ENCODE results near the gene UNC50.
"Not testable (repeated sequence)": the region's sequence is repeated elsewhere in the genome, so short reads cannot be mapped to it uniquely, and the experiment has no call there.

Gene UNC50

DNA sequence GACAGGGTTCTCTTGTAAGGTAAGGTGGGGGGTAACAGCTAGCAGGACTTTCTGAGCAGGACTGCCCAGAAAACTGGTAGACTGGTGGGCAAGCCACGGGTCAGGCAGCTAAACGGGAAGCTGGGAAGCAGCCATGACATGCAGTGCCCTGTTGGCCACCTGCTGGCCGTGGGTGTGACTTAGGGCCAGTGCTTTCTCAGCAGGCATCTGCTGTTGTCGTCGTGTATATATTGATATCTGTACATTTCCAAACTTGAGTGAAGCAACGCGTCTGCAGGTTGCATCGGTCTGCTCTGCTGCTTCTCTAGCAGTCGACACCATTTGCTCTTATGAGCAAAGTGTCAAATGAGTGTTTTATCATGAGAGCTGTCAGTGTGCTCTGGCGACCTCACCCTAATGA, 31.1 kb upstream of the UNC50 start:
- DNase-seq = no peak

DNA sequence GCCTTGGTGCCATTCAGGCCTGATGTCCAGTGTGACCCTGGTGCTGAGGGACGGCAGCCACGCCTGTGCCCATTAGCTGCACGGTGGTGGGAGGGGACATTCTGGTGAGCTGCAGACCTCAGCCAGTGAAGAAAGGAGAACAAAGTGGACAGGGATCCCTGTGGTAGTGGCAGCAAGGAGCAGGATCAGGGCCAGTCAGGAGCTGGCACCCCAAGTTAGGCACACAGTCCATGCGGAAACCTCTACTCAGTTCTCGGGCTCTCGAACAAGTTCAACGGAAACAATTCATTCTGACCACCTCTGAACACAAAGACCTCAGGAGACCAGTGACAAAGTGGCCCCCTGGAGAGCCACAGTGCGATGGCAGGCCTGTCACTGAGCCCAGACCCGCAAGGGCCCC, 30.2 kb upstream of the UNC50 start:
- DNase-seq = no peak

DNA sequence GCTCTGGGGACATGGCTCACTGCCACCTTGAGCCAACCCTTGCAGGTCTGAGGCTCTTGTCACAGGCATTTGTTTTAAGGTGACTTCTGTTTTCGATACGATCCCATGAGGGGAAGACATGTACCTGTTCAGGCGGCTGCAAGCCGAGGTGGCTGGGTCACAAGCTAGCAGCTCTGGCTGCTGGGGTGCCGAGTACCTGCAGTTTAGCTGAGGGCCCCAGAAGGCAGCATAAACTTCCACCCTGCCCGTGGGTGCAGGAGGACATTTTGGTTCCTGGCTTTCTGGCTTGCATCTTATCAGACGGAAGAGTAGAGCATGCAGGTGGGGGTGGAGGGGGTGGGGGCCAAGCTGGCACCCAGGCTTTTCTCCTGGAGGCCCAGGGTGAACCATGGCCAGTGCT, 28.5 kb upstream of the UNC50 start:
- DNase-seq = no peak

DNA sequence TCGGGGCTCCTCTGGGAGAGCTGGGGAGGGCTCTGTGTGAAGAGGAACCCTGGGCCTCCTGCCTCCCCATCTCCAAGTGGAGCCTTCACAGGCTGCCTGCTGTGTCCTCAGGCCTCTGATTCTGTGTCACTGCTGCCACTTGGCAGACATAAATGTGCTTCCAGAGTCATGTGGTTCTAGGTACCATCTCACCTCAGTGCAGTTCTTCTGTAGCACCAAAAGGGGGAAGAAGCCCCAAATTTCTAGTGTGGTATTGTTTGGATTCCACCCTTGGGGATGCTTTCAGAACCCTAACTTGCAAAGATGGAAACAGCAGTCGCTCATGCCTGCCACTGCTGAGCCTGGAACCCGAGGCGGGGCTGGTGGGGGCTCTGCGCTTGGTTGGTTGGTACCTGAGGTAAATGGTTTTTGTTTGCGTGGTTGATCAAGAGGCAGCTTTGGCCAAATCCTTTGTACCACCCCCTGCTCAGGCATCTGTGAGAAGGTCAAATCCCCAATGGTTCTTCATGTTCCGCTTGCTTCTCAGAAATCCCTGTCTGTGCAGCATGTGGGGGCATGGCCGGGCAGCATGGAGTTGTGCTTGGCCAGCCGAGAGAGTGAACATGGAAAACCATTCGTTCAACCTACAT, 27.6 kb upstream of the UNC50 start:
- no peak for DNase-seq

DNA sequence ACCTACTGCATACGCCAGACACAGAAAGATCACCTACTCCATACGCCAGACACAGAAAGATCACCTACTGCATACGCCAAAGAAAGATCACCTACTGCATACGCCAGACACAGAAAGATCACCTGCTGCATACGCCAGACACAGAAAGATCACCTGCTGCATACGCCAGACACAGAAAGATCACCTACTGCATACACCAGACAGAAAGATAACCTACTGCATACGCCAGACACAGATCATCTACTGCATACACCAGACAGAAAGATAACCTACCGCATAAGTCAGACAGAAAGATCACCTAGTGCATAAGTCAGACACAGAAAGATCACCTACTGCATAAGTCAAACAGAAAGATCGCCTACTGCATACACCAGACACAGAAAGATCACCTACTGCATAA, 25.9 kb upstream of the UNC50 start:
- DNase-seq = no peak

DNA sequence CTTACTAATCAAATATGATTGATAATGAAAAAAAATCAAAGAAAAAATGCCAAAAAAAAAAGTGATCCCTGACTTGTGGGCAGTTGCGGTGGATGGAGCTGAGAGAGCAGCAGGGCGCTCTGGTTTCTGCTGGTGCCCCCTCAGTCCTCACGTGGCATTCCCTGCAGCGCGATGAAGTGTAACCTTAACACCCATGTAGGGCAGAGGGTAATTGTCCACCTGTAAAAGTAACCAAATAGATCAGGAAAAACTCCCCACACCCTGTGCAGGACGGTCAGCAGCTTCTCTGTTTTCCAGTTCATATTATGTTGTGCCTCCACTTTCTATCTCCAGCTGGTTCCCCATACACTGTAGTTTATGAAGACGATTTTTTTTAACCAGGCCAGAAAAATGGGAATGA, 25.1 kb upstream of the UNC50 start:
- no peak for DNase-seq

DNA sequence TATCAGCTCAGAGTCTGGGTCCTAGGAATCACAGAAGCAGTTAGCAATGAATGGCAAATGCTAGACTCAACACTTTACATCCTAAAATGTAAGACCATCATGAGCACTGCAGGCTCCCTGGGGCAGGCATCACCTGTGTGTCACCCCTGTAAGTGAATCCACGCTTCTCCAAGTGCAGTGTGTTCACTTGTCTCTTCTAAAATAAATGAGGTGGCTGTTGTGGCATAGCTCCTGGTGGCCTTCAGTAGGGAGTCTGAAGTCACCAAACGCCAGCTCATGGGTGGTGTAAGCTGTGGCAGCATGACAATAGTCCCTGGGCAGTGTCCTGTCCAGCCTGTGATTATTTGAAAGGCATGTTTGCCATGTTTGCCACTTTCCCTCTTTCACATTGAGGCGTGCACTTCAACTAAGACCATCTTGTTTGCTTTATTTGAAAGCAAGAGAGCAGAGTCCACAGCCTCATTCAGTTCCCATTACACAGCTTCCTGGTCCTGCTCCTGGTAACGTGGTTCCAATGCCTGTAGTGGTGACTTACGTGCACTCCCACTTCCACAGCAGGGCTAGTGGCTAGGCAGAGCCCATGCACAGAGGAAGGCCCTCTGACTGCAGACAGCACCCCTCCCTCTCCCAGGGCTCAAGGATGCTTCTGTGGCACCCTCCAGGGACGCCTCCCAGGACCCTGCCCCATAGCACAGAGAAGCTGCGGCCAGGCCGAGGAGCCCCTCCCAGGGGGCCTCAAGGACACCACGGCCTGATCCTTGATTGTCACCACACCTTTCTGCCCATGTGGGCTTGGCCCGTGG, 24.4 kb upstream of the UNC50 start:
- DNase-seq = no peak

DNA sequence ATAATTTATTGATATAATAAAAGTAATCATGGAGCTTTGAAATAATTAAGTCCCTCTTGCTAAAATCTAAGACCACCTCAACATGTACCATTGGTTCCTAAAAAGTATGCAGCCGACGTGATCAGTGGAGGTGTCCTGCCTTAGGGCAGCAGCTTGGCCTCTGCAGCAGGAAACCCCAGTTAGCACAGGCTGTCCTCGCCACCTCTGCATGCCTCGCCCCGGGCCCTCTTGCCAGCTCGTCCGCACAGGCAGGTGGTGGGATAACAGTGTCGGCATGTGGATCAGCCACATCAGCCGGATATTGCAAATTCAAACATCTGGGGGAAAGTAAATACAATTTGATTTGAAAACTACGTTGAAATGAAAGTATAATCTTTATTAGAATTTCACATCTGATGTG, 23.0 kb upstream of the UNC50 start:
- no peak for DNase-seq

DNA sequence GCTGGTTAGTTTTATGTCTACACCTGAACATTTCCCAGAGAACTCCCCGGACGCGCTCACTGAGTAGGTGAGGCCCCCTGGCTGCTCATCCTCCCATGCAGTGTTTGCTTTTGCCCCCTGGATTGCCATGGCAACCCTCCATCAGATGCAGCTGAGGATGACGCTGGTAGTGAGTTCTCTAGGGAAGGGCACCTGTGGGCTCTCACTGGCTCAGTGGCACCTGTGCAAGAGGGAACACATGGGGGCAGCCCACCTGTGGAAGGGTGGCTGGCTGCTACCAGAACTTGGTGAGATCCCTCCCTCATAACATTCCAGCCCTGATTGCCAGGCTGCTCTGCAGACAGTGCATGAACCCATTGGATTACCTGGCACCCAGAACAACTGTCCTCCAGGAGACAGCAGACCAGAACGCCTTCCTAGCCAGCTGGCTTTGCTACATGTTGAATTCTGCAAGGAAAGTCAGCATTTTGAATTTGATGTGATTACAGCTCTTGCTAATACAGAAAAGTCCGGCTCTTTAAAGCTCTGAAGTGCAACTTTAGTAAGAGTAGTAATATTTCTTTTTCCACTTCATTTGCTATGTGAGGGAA, 21.7 kb upstream of the UNC50 start:
- no peak for DNase-seq

DNA sequence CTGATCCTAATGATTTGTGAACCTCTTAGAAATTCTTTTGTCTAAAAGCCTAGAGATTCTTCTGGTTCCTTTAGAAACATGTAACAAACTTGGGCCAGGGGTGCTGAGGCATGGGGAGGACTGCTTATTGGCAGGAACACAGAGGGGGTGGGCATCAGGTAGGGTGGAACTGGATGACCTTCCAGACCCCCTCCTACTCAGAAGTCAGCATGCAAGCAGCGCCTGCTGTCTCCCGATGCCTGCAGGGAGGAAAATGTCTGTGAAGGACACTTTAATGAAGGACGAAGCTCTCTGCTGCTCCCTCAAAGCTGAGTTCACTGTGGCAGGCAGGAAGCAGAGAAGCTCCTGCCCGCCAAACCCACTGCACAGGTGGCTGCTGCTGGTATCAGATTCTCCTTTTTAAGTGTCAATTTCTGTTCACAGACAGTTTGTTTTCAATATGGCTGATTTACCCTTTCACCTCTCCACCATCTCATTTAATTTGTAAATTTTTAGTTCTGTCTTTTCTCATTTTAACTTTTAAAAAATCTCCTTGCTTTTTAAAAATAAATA, 19.4 kb upstream of the UNC50 start:
- no peak for DNase-seq

DNA sequence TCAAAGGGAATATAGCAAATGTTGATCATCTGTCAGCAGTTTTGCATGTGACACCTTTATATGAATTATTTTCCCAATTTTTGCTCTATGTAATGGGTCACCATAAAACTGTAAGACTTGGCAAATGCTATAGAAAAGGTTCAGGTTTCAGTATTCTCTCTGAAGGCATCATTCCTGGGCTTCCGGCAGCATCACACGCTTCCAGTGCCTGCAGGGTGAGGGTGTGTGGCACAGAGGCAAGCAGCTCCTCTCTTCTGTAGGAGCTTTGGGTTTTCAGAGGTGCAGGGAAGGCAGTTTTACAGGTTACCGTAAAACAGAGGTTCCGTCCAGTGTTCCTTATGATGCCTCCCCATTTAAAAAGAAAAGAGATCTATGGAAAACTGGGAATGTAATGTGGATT, 18.9 kb upstream of the UNC50 start:
- DNase-seq = no peak

DNA sequence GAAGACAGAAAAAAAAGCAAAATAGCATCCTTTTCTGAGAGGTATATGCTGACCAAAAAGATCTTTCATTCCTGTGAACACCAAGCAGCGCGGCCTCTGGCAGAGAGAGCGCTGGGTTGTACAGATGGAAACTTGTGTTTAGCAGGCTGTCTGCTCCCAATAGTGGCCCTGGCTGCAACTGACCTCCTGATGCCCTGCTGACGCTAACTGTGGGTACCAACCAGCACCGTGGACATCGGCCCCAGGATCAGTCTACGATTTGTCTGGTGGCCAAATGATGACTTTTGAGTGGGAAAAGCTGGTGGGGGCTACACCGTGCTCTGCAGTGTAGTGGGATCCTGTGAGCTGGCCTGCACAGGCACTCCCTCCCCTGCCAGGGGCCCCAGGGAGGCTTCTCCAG, 15.8 kb upstream of the UNC50 start:
- DNase-seq = no peak

DNA sequence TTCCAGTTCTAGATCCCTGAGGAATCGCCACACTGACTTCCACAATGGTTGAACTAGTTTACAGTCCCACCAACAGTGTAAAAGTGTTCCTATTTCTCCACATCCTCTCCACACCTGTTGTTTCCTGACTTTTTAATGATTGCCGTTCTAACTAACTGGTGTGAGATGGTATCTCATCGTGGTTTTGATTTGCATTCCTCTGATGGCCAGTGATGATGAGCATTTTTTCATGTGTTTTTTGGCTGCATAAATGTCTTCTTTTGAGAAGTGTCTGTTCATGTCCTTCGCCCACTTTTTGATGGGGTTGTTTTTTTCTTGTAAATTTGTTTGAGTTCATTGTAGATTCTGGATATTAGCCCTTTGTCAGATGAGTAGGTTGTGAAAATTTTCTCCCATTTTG, 13.7 kb upstream of the UNC50 start:
- not testable (repeated sequence) for DNase-seq

DNA sequence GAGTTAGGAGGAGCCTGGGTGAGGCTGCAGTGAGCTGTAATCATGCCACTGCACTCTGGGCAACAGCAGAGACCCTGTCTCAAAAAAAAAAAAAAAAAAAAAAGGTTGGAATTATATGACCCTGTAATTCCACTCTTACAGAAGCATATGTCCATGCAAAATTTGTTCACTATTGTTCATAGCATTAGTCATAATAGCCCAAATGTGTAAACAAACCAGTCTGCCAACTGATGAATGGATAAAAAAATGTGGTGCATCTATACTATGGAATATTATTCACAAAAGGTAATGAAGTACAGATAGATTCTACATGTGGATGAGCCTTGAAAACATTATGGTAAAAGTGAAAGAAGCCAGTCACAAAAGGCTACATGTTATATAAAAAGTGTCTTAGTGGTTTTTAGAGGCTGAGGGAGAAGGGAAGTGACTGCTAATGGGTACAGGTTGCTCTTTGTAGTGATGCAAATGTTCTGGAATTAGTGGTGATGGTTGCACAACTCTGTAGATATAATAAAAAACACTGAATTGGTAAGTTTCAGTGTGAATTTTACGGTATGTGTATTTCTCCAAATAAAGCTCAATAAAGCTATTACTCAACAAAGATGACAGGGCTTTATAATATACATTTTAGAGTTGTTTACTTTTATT, 9.5 kb upstream of the UNC50 start:
- DNase-seq = no peak

DNA sequence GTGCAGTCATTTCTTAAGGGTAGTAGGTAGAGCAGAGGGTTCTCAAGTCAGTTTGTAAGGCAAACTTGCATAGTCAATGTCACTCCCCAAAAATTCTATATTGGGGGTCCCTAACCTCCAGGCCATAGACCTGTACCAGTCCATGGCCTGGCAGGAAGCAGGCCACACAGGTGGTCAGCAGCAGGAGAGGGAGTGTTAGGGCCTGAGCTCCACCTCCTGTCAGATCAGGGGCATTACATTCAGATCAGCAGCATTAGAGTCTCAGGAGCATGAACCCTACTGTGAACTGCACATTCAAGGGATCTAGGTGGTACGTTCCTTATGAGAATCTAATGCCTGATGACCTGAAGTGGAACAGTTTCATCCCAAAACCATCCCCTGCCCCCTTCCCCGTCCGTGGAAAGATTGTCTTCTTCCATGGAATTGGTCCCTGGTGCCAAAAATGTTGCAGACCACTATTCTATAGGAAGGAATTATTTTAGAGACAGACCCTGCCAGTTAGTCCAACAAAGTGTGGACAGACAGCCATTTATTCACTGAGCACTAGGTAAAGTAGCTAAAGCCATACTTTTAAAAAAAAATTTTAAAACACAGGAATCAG, 6.8 kb upstream of the UNC50 start:
- DNase-seq = no peak

DNA sequence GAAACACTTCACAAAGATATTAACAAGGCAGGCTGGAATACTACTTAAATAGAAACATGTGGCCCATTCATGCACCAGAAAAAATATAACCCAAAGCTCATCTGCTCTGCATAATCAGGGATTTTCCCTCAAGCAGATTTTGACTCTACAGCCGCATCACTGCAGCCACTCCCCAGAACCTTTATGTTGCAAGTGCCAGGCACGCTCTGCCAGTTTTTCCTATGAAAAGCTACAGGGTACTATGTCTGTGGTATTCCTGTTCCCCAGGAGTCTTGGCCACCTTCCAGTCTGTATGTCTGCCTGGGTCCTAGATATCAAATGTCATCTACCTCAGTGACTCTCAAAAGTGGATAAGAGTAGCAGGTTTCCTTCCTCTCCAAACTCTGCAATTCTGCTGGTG, 3.8 kb upstream of the UNC50 start:
- DNase-seq = no peak

DNA sequence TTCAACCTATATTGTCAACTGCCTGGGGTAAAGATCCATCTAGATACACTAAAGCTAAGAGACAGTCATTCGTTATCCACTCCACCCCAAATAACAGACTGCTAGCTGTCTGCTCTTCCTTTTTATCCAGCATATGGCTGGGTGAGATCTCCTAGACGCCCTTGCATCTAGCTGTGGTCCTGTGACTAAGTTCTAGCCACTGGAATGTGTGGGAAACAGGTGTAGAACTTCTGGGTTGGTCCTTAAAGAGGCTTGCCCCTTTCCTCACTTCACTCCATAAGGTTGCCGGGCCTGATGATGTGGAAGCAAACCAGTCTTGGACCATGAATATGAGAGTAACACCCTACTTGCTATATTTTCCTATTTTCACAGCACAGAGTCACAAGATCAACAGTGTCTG, 3.3 kb upstream of the UNC50 start:
- DNase-seq = no peak

DNA sequence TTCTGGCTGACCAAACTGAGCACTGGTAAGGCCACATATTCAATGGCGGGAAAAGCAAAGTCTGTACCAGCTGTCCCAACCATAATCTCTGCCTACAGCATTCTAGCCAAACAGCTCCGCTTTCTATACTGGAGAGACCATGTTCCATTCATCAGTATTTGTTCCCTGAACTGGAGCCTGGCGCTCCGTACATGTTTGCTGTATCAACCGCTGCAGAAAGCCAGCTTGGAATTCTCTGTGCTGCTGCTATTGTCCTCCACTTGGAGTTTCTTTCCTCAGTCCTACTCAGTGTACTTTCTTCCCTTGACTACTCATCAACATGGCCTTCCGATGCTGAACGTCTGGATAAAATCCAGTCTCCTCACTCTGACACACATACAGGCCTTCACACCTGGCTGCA, 2.0 kb upstream of the UNC50 start:
- no peak for DNase-seq

DNA sequence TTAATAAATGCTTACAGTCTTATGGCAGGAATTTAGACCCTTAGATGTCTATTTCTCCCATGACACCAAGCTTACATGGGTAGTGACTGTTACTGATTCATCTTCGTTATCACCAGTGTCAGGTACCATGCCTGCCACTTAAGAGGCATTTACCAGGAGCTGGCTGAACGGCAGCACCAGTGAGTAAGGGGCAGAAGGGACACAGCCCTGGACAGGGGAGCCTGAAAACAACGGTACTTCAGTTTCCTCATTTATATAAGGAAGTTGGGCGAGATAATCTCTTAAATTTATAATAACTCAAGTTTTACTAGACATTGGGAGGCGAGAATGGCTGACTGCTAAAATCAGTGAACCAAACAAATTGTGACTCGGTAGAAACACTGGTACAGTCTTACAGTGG, 1.3 kb upstream of the UNC50 start:
- DNase-seq = no peak

DNA sequence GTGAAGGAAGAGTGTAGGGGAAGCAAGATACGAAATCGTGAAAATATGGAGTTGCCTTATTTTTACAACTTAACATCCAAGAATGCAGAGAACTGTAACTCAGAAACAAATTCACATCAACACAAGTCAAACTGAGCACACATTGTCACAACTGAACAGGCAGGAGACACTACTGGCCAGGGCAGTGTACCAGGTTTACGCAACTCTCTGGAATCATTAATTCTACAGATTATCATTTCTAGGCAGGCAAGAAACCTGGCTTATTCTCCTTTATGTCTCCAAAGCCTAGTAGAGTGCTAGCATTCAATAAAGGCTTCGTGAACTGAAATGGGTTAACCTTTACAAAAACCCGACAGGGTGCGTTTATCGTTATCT, 661 bp upstream of the UNC50 start:
- no peak for DNase-seq

DNA sequence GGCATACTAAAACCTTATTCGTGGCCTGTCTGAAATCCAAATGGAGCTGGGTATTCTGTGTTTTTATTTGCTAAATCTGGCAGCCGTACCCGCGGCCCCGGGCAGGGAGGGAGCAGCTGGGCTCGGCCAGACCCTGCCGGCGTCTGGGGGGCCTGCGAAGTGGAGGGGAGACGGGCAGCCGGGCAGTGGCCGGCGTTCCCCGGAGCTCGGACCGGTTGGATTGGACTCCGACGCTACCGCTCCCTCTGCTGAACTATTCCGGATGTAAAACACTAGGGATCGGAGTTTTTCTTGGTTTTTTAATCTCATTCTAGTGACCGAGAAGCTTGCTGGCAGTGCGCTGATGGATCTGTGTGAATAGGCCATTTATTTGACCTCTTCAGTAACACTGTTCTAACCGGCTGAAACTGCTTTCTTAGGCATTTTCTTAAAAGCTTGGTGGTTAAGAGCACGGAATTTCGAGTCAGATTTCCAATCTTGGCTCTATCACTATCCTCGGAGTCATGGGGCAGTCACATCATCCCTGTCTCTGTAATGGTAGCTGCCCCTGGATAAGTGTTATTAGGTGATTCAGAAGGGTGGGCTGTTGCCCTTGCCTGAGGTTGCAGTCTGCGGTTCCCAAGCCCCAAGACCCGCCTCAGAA, 694 bp downstream of the UNC50 start:
- DNase-seq = peak; percentile 50

DNA sequence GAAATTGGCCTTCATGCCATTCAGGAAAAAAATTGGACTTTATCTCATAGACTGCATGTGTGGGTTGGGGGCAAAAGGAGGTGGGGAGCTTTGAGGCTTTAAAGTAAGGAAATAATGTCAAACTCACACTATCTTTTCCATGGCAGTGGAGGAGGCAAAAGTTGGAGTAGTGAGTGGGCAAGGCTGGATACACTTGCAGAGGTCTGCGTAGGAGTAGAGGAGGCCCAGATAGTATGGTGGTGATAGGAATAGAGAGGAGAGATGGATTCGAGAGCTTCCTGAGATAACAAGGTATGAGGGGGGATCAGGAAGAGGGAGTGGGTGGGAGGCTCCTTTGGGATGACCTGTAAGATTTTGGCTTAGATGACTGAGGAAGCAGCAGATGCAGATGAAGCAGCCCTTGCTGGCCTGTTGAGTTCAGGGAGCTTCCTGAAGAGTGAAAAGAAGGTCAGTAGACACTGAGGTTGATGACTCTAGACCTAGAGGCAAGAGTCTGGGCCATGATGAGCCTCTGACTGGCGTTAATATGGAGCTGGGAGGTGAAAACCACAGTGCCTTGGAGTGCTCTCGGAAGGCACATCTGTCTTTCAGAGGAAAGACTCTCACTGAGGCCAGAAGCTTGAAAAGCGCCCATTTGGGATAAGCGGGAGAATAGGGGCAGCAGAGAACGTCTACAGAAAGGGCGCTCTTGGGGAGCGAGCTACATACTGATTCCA, 5.8 kb downstream of the UNC50 start:
- DNase-seq = no peak
